IMR-90 (cell line): ENCODE results near the gene STK10. TPM values are rescaled to one million over a fixed set of nuclear protein-coding genes. Genes with fewer than 3 reads are reported as not detected.

Source experiments
- ATAC-seq: fragments of 200-7000 bp; cut with Tn5 transposase; 2 replicates; pipeline ENCODE4 v1.9.1; 2020; ENCODE audit warnings: low read depth, mild to moderate bottlenecking, moderate library complexity
- BruUV-seq: library from RNA; stranded (reverse); fragments of 400-500 nt; replicated peaks from 2 replicates; lab custom pipeline; 2021; lab: Mats Ljungman, UMichigan
- CTCF ChIA-PET: fragments of 300-600 bp; formaldehyde crosslinking; extraction: SDS; loops from one replicate; lab custom pipeline; 2021; ENCODE audit warnings: antibody characterized with exemption; lab: Yijun Ruan, JAX
- POLR2A ChIA-PET: fragments of 300-600 bp; sonication (Branson Sonifier 250); formaldehyde crosslinking; loops from one replicate; lab custom pipeline; 2022; ENCODE audit warnings: antibody characterized with exemption; ENCODE audit not compliant: unreplicated experiment; lab: Charles Lee
- DNase-seq: peaks from one replicate; pipeline ENCODE4 v3.0.0; 2013
- H2AFZ ChIP-seq: replicated peaks from 2 replicates; pipeline ENCODE3; 2013; ENCODE audit warnings: low read length, mild to moderate bottlenecking; ENCODE audit not compliant: poor library complexity
- H2AK5ac ChIP-seq: 2 replicates; pipeline ENCODE4 v1.6.1; 2013; ENCODE audit warnings: low read depth, low read length, inconsistent platforms
- H2AK9ac ChIP-seq: replicated peaks from 2 replicates; pipeline ENCODE3; 2013; ENCODE audit warnings: mild to moderate bottlenecking, low read depth, low read length, moderate library complexity; ENCODE audit not compliant: poor library complexity
- H2BK120ac ChIP-seq: 2 replicates; pipeline ENCODE4 v1.6.1; 2013; ENCODE audit warnings: low read depth, low read length, inconsistent platforms
- H2BK15ac ChIP-seq: 3 replicates; pipeline ENCODE4 v1.6.1; 2013; ENCODE audit warnings: low read depth, low read length, inconsistent platforms
- H2BK20ac ChIP-seq: 2 replicates; pipeline ENCODE4 v1.6.1; 2013; ENCODE audit warnings: low read depth, mild to moderate bottlenecking, inconsistent platforms, low read length, moderate library complexity
- H2BK5ac ChIP-seq: 2 replicates; pipeline ENCODE4 v1.6.1; 2013; ENCODE audit warnings: mild to moderate bottlenecking, low read depth, low read length, inconsistent platforms; ENCODE audit not compliant: poor library complexity, severe bottlenecking
- H3K14ac ChIP-seq: replicated peaks from 2 replicates; pipeline ENCODE4 v1.6.1; 2013; ENCODE audit warnings: low read depth, low read length, inconsistent platforms
- H3K18ac ChIP-seq: 2 replicates; pipeline ENCODE4 v1.6.1; 2013; ENCODE audit warnings: low read depth, low read length, control low read depth
- H3K23ac ChIP-seq: 2 replicates; pipeline ENCODE4 v1.6.1; 2013; ENCODE audit warnings: low read depth, low read length, inconsistent platforms
- H3K27ac ChIP-seq: 2 replicates; pipeline ENCODE4 v1.5.1; 2013; ENCODE audit warnings: mild to moderate bottlenecking, control low read depth, low read length; ENCODE audit not compliant: insufficient read depth
- H3K27me3 ChIP-seq: 2 replicates; pipeline ENCODE4 v1.6.1; 2013; ENCODE audit warnings: low read length; ENCODE audit not compliant: control insufficient read depth, insufficient read depth
- H3K36me3 ChIP-seq: 2 replicates; pipeline ENCODE4 v1.6.1; 2013; ENCODE audit warnings: low read length, mixed read lengths; ENCODE audit not compliant: control insufficient read depth, insufficient read depth
- H3K4ac ChIP-seq: 2 replicates; pipeline ENCODE4 v1.6.1; 2013; ENCODE audit warnings: low read depth, low read length, inconsistent platforms
- H3K4me1 ChIP-seq: 2 replicates; pipeline ENCODE4 v1.6.1; 2013; ENCODE audit warnings: low read length, mixed read lengths; ENCODE audit not compliant: control insufficient read depth, insufficient read depth
- H3K4me2 ChIP-seq: 2 replicates; pipeline ENCODE4 v1.6.1; 2013; ENCODE audit warnings: low read depth, mild to moderate bottlenecking, control low read depth, low read length, moderate library complexity
- H3K4me3 ChIP-seq: 2 replicates; pipeline ENCODE4 v1.5.1; 2013; ENCODE audit warnings: low read depth, mild to moderate bottlenecking, control low read depth, low read length, moderate library complexity; ENCODE audit not compliant: insufficient read depth
- H3K56ac ChIP-seq: 2 replicates; pipeline ENCODE4 v1.6.1; 2013; ENCODE audit warnings: low read length, inconsistent platforms; ENCODE audit not compliant: insufficient read depth; ENCODE audit errors: extremely low read depth
- H3K79me1 ChIP-seq, 2 experiments: 2 replicates each; pipeline ENCODE4 v1.6.1; 2013; ENCODE audit warnings: low read length in 2 of 2, inconsistent platforms in 1 of 2, low read depth in 1 of 2
- H3K9ac ChIP-seq: 2 replicates; pipeline ENCODE4 v1.6.1; 2013; ENCODE audit warnings: low read depth, low read length, control low read depth
- H3K9me1 ChIP-seq: 2 replicates; pipeline ENCODE4 v1.6.1; 2013; ENCODE audit warnings: low read length, inconsistent platforms; ENCODE audit not compliant: insufficient read depth
- H3K9me3 ChIP-seq: 2 replicates; pipeline ENCODE4 v1.6.1; 2013; ENCODE audit warnings: low read length; ENCODE audit not compliant: control insufficient read depth, insufficient read depth
- H4K20me1 ChIP-seq: 2 replicates; pipeline ENCODE4 v1.6.1; 2013; ENCODE audit warnings: low read length, inconsistent platforms; ENCODE audit not compliant: insufficient read depth
- H4K5ac ChIP-seq: 2 replicates; pipeline ENCODE4 v1.6.1; 2013; ENCODE audit warnings: mild to moderate bottlenecking, low read depth, low read length, control low read depth
- H4K8ac ChIP-seq, 2 experiments: 2 replicates each; pipeline ENCODE4 v1.6.1; 2013; ENCODE audit warnings: low read depth in 2 of 2, low read length in 2 of 2, control low read depth in 1 of 2, inconsistent platforms in 1 of 2
- H4K91ac ChIP-seq: 2 replicates; pipeline ENCODE4 v1.6.1; 2013; ENCODE audit warnings: low read depth, low read length, inconsistent platforms; ENCODE audit not compliant: insufficient read depth
- BHLHE40 ChIP-seq: fragments of 150-350 bp; IDR thresholded peaks from 2 replicates; pipeline ENCODE4 v1.6.1; 2016; ENCODE audit warnings: mild to moderate bottlenecking, low read depth, low read length
- CTCF ChIP-seq: conservative IDR thresholded peaks from 2 replicates; pipeline ENCODE4 v1.5.1; 2012; ENCODE audit warnings: mild to moderate bottlenecking, low read depth, low read length, improper control_type of control experiment
- RFX5 ChIP-seq: IDR thresholded peaks from 2 replicates; pipeline ENCODE4 v1.8.0; 2012; ENCODE audit warnings: low read depth, mild to moderate bottlenecking, low read length, moderate library complexity
- WGBS, 2 experiments: methylation state at CpG; one replicate each; pipeline versions ENCODE4 v1.1.5 to v1.1.7; 2013; ENCODE audit warnings: missing lambda C conversion rate in 2 of 2; ENCODE audit not compliant: insufficient read length in 1 of 2; ENCODE audit errors: extremely low coverage in 2 of 2; 5-methylcytosine and 5-hydroxymethylcytosine counted together
- dilution Hi-C: fragments of 300-500 bp; cut with HindIII; formaldehyde crosslinking; loops from one replicate; pipeline ENCODE4 v1.14.3; 2018; ENCODE audit warnings: low sequenced_read_pairs; ENCODE audit not compliant: unreplicated experiment
- in situ Hi-C: fragments of 300-500 bp; cut with MboI; formaldehyde crosslinking; loops from 3 replicates; pipeline ENCODE4 v1.14.3; 2019; ENCODE audit warnings: low sequenced_read_pairs, inconsistent platforms, mixed read lengths
- intact Hi-C: fragments of 100-400 bp; cut with micrococcal nuclease; formaldehyde crosslinking; loops from 2 replicates; pipeline ENCODE4 v1.10.0; 2022
- polyA plus RNA-seq, 3 experiments: library from polyadenylated mRNA; depleted of rRNA; stranded (reverse); fragments of >200 nt; gene quantifications; 2 replicates each; pipeline ENCODE4 v1.2.3, GENCODE V29; 2012; ENCODE audit warnings: low replicate concordance in 1 of 3
- total RNA-seq: library from RNA; depleted of rRNA; stranded (reverse); fragments of >200 nt; gene quantifications from 2 replicates; pipeline ENCODE4 v1.2.3, GENCODE V29; 2012

Gene STK10
- total and polyA plus RNA-seq, 2 of the 4 experiments (the other 2 are of a cell fraction): 15.4 to 18.5 TPM

- no peak overlapping the region for H3K23ac ChIP-seq
- WGBS, 2 experiments: no CpG with 5 or more reads among the region's 3 CpGs
- H4K5ac ChIP-seq: no peak overlapping the region
- no peak overlapping the region for H2BK5ac ChIP-seq
- no peaks in the 10 kb centered on the region for H3K27me3 ChIP-seq
- dilution Hi-C loops (no loop called here), in situ Hi-C loops (no loop called here), intact Hi-C loops (loop anchor here (5.0 kb wide), 1 partner anchor 75 kb away; the partner anchor contains the start of gene UBTD2)
- H3K56ac ChIP-seq: no peak overlapping the region
- no peak for TF ChIP-seq RFX5
- TF ChIP-seq CTCF: no peak
- TF ChIP-seq BHLHE40: no peak
- no peak overlapping the region for H2AK9ac ChIP-seq
- H2AFZ ChIP-seq: no peak overlapping the region
- 0 out of 2 replicates have a peak, but pooled peaks cover 9% of the 10 kb centered on the region for H3K9me1 ChIP-seq
- H4K20me1 ChIP-seq: no peaks in the 10 kb centered on the region
- H3K4ac ChIP-seq: no peak overlapping the region
- H3K4me2 ChIP-seq: no peak overlapping the region
- no peak overlapping the region for H3K14ac ChIP-seq
- H3K4me1 ChIP-seq: no peaks in the 10 kb centered on the region
- ChIA-PET POLR2A (no interaction called here), CTCF (no interaction called here)
- ATAC-seq (no peak), DNase-seq (no peak)
- no peak overlapping the region for H4K91ac ChIP-seq
- H4K8ac ChIP-seq: no peak overlapping the region
- no peaks in the 10 kb centered on the region for H3K9me3 ChIP-seq
- H3K9ac ChIP-seq: no peak overlapping the region
- no peak overlapping the region for H3K18ac ChIP-seq
- H2BK15ac ChIP-seq: no peak overlapping the region
- H3K79me1 ChIP-seq: peaks cover 19 to 40% of the 10 kb centered on the region in 2 experiments; a peak in 3 of 4 replicates
- no peak overlapping the region for H3K27ac ChIP-seq
- H2BK120ac ChIP-seq: no peak overlapping the region
- H3K4me3 ChIP-seq: no peak overlapping the region
- BruUV-seq: no TSS peak
- no peak overlapping the region for H2AK5ac ChIP-seq
- no peak overlapping the region for H2BK20ac ChIP-seq
- peaks cover 14% of the 10 kb centered on the region for H3K36me3 ChIP-seq
Observed at GRCh38 chr5:172207511-172207910, 19.5 kb upstream of the STK10 start.
